A549 (cell line): ENCODE measurements around the gene ZP1. TPM values are rescaled to one million over a fixed set of nuclear protein-coding genes. Genes with fewer than 3 reads are reported as not detected.

Experiments
- ATAC-seq, 2 experiments: fragments of 200-7000 bp in 1 of 2; fragments of >200 bp in 1 of 2; cut with Nextera tagmentation in 1 of 2; cut with Tn5 transposase in 1 of 2; 3 replicates each; pipeline versions ENCODE4 v1.8.0 to v1.9.1; 2018 to 2020; ENCODE audit warnings: mild to moderate bottlenecking in 1 of 2, moderate library complexity in 1 of 2
- CTCF ChIA-PET: fragments of 300-600 bp; sonication (Branson Sonifier 250); formaldehyde crosslinking; extraction: SDS; loops from one replicate; lab custom pipeline; 2021; ENCODE audit warnings: antibody characterized with exemption, inconsistent platforms; lab: Yijun Ruan, JAX
- POLR2A ChIA-PET: fragments of 350-600 bp; formaldehyde crosslinking; extraction: SDS; loops from one replicate; lab custom pipeline; 2021; ENCODE audit warnings: antibody characterized with exemption, inconsistent platforms; lab: Yijun Ruan, JAX
- DNase-seq, 2 experiments: peaks; one replicate each; pipeline versions ENCODE4 v3.0.0 to v3.0.0-alpha.2; 2011 to 2016; ENCODE audit warnings: low read depth in 1 of 2, low spot score in 1 of 2
- FAIRE-seq: peaks from 2 replicates; lab custom pipeline; 2011; peaks lifted over from hg19 to GRCh38; lab: Jason Lieb, UNC
- H3K27ac ChIP-seq, 2 experiments: fragments of >200 bp; sonication (Bioruptor Twin); formaldehyde crosslinking; 3 replicates each; pipeline ENCODE4 v1.5.1; 2016 to 2017
- H3K4me1 ChIP-seq: fragments of >200 bp; sonication (Bioruptor Twin); formaldehyde crosslinking; 3 replicates; pipeline ENCODE4 v1.6.1; 2016
- H3K4me2 ChIP-seq: fragments of >200 bp; sonication (Bioruptor Twin); formaldehyde crosslinking; 3 replicates; pipeline ENCODE4 v1.6.1; 2016
- H3K4me3 ChIP-seq: fragments of >200 bp; sonication (Bioruptor Twin); formaldehyde crosslinking; 3 replicates; pipeline ENCODE4 v1.5.1; 2016
- H3K9me3 ChIP-seq: fragments of >200 bp; sonication (Bioruptor Twin); formaldehyde crosslinking; 3 replicates; pipeline ENCODE4 v1.6.1; 2016
- ATOH8 ChIP-seq: fragments of 250-450 bp; sonication (Bioruptor Pico); IDR thresholded peaks from 2 replicates; pipeline ENCODE4 v1.5.0; 2020; ENCODE audit warnings: low read depth, mild to moderate bottlenecking, moderate library complexity
- BHLHE40 ChIP-seq: IDR thresholded peaks from 2 replicates; pipeline ENCODE4 v1.6.1; 2012; ENCODE audit warnings: low read depth, low read length, inconsistent platforms
- CBX8 ChIP-seq: fragments of 200-600 bp; sonication (generic); IDR thresholded peaks from 2 replicates; pipeline ENCODE4 v1.6.1; 2016
- CEBPB ChIP-seq, 2 experiments: fragments of >200 bp in 1 of 2; sonication (Bioruptor Twin) in 1 of 2; formaldehyde crosslinking in 1 of 2; IDR thresholded peaks; 2 replicates each; pipeline ENCODE4 v1.6.1; 2012 to 2016
- ESRRA ChIP-seq: fragments of 150-350 bp; IDR thresholded peaks from 2 replicates; pipeline ENCODE4 v1.6.1; 2014; ENCODE audit warnings: mild to moderate bottlenecking, low read length, borderline replicate concordance
- HDAC2 ChIP-seq: fragments of 200-600 bp; sonication (generic); IDR thresholded peaks from 2 replicates; pipeline ENCODE4 v1.6.1; 2016
- HEYL ChIP-seq: fragments of 250-450 bp; sonication (Bioruptor Pico); IDR thresholded peaks from 2 replicates; pipeline ENCODE4 v1.8.0; 2021; ENCODE audit warnings: mild to moderate bottlenecking, moderate library complexity
- HMGXB4 ChIP-seq: fragments of 250-450 bp; sonication (Bioruptor Pico); IDR thresholded peaks from 2 replicates; pipeline ENCODE4 v1.5.0; 2021; ENCODE audit warnings: mild to moderate bottlenecking, moderate library complexity, borderline replicate concordance
- HOXB13 ChIP-seq: fragments of 250-450 bp; sonication (Bioruptor Pico); IDR thresholded peaks from 2 replicates; pipeline ENCODE4 v1.5.0; 2020; ENCODE audit warnings: low read depth, mild to moderate bottlenecking, moderate library complexity
- KDM5A ChIP-seq: fragments of 200-600 bp; sonication (generic); IDR thresholded peaks from 2 replicates; pipeline ENCODE4 v1.6.1; 2016; ENCODE audit warnings: antibody characterized with exemption, mild to moderate bottlenecking
- MAZ ChIP-seq: fragments of 150-350 bp; IDR thresholded peaks from 2 replicates; pipeline ENCODE4 v1.6.1; 2014; ENCODE audit warnings: antibody characterized with exemption, low read depth, low read length, borderline replicate concordance
- MYC ChIP-seq: IDR thresholded peaks from 2 replicates; pipeline ENCODE4 v1.6.1; 2012; ENCODE audit warnings: mild to moderate bottlenecking, inconsistent platforms, low read length, improper control_type of control experiment, borderline replicate concordance
- RAD21 ChIP-seq, 2 experiments: fragments of >200 bp in 1 of 2; sonication (Bioruptor Twin) in 1 of 2; formaldehyde crosslinking in 1 of 2; IDR thresholded peaks in 1 of 2; conservative IDR thresholded peaks in 1 of 2; 2 replicates in 1 of 2; 3 replicates in 1 of 2; pipeline ENCODE4 v1.6.1; 2012 to 2018; ENCODE audit warnings: inconsistent platforms in 1 of 2
- RCOR1 ChIP-seq: fragments of 150-350 bp; IDR thresholded peaks from 2 replicates; pipeline ENCODE4 v1.6.1; 2014; ENCODE audit warnings: antibody characterized with exemption, low read length, low read depth
- REST ChIP-seq: fragments of 200-600 bp; sonication (generic); IDR thresholded peaks from 2 replicates; pipeline ENCODE4 v1.6.1; 2016; ENCODE audit warnings: antibody characterized with exemption, mild to moderate bottlenecking, moderate library complexity
- SREBF2 ChIP-seq: fragments of 450-650 bp; IDR thresholded peaks from 2 replicates; pipeline ENCODE4 v1.6.1; 2014; ENCODE audit warnings: mild to moderate bottlenecking, moderate library complexity
- ZFP36 ChIP-seq: fragments of 450-650 bp; IDR thresholded peaks from 2 replicates; pipeline ENCODE4 v1.6.1; 2014; ENCODE audit warnings: borderline replicate concordance; ENCODE audit not compliant: partially characterized antibody
- ZNF302 ChIP-seq: fragments of 250-450 bp; sonication (Bioruptor Pico); IDR thresholded peaks from 2 replicates; pipeline ENCODE4 v1.9.0; 2021; ENCODE audit warnings: inconsistent platforms, mild to moderate bottlenecking, moderate library complexity
- ZSCAN20 ChIP-seq: fragments of 250-450 bp; sonication (Bioruptor Pico); IDR thresholded peaks from 2 replicates; pipeline ENCODE4 v1.8.0; 2022; ENCODE audit warnings: mild to moderate bottlenecking, moderate library complexity
- WGBS: methylation state at CpG from one replicate; pipeline ENCODE4 v1.1.6; 2017; ENCODE audit errors: missing lambda C conversion rate; 5-methylcytosine and 5-hydroxymethylcytosine counted together
- polyA plus RNA-seq, 4 experiments: library from polyadenylated mRNA; depleted of rRNA in 3 of 4; stranded (reverse); fragments of >200 nt; fragmentation: RNase III in 1 of 4; extraction: RNeasy Plus Mini Kit Qiagen cat#74134 plus additional on column Dnase treatment in 1 of 4; gene quantifications; 2 replicates in 3 of 4; 3 replicates in 1 of 4; pipeline ENCODE4 v1.2.3, GENCODE V29; 2011 to 2017

Gene ZP1
- polyA plus RNA-seq, 2 of the 4 experiments (the other 2 are of a cell fraction) = 0.06 to 0.30 TPM

- POLR2A ChIA-PET = no interaction called here
- ATAC-seq (no peak), FAIRE-seq (no peak), DNase-seq (no peak)
- H3K4me3 ChIP-seq = no peak overlapping the region
- no peaks in the 10 kb centered on the region for H3K4me1 ChIP-seq
- no peak overlapping the region for H3K4me2 ChIP-seq
- CTCF ChIA-PET = interaction anchor here (1.2 kb wide), 1 partner anchor 41 kb away, joined by 4 read pairs; no protein-coding TSS in a partner anchor
- H3K27ac ChIP-seq = no peak overlapping the region
- 85% methylated on average over 8 of the region's 8 CpGs for WGBS
- H3K9me3 ChIP-seq = no peaks in the 10 kb centered on the region
- TF ChIP-seq RCOR1 = no peak
- TF ChIP-seq BHLHE40 = no peak
These were observed 9.1 kb upstream of the ZP1 start for GRCh38 chr11:60858236-60858635.

GRCh38 chr11:60858731-60859464 is 8.4 kb upstream of the ZP1 start:
- no peak overlapping the region for H3K27ac ChIP-seq
- H3K4me2 ChIP-seq = no peak overlapping the region
- no peaks in the 10 kb centered on the region for H3K4me1 ChIP-seq
- ChIA-PET CTCF (interaction anchor here (1.3 kb wide), 1 partner anchor 40 kb away, joined by 3 read pairs; no protein-coding TSS in a partner anchor), POLR2A (no interaction called here)
- no peak for ATAC-seq
- no peak for TF ChIP-seq HDAC2
- no peak for TF ChIP-seq ATOH8 (CRISPR knock-in tag)
- TF ChIP-seq ZNF302 (CRISPR knock-in tag) = no peak
- TF ChIP-seq HOXB13 = no peak
- no peak for TF ChIP-seq HMGXB4 (CRISPR knock-in tag)
- no peak for TF ChIP-seq CBX8
- TF ChIP-seq KDM5A = no peak
- no peak for TF ChIP-seq HEYL (CRISPR knock-in tag)
- TF ChIP-seq ZFP36 = no peak
- TF ChIP-seq ZSCAN20 (CRISPR knock-in tag) = no peak
- no peak for TF ChIP-seq SREBF2
- no peak for TF ChIP-seq REST
- TF ChIP-seq CEBPB (IDR thresholded peaks at IDR 0.05) = no peak
- TF ChIP-seq RAD21 (conservative IDR thresholded peaks at IDR 0.05 in 1 of 2, IDR thresholded peaks at IDR 0.05 in 1 of 2) = no peak
- no peak for TF ChIP-seq MAZ
- no peak for TF ChIP-seq ESRRA
- no peak for TF ChIP-seq MYC
- WGBS = 76% methylated on average over 4 of the region's 4 CpGs
- DNase-seq = no peak
- no peaks in the 10 kb centered on the region for H3K9me3 ChIP-seq
- FAIRE-seq = no peak
- H3K4me3 ChIP-seq = no peak overlapping the region
